Measurements from ENCODE around the gene VAMP8.
"Not testable (repeated sequence)": the region's sequence is repeated elsewhere in the genome, so short reads cannot be mapped to it uniquely, and the experiment has no call there.

VAMP8 gene

DNA sequence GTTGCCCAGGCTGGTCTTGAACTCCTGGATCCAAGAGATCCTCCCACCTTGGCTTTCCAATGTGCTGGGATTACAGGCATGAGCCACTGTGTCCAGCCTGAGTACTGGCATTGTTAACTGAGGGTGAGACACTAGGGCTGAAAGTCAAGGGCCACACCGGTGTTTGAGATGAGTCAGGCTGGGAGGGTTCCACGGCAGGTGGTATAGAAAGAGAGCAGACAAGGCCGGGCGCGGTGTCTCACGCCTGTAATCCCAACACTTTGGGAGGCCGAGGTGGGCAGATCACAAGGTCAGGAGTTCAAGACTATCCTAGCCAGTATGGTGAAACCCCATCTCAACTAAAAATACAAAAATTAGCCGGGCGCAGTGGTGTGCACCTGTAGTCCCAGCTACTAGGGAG is 14.9 kb downstream of the VAMP8 start:
- not testable (repeated sequence) for H3K27ac ChIP-seq (ENCODE audit: low read depth, low read length); H3K4me1 ChIP-seq (ENCODE audit: control insufficient read depth, insufficient read depth, low read length); H3K36me3 ChIP-seq (ENCODE audit: control insufficient read depth, insufficient read depth, low read length); H3K9ac ChIP-seq (ENCODE audit: low read depth, low read length); H3K27me3 ChIP-seq (ENCODE audit: control insufficient read depth, insufficient read depth, low read length); H3K4me3 ChIP-seq (ENCODE audit: low read depth, low read length); H3K9me3 ChIP-seq (ENCODE audit: control insufficient read depth, insufficient read depth, low read length)

DNA sequence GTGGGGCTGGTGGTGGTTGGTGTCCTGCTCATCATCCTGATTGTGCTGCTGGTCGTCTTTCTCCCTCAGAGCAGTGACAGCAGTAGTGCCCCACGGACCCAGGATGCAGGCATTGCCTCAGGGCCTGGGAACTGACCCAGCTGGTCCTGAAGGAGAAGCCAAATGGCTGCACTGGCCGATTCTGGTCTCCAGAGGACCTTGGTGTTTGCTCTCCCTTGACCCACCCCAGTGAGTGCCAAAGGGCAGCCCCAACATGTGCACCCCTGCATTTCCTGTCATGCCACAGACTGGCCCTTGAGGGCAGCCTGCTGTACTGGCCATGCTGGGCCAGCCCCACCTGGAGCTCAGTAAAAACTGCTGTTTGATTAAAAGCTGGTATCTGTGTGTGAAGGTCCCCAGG is 15.6 kb downstream of the VAMP8 start:
- Histone ChIP-seq H3K36me3 (ENCODE audit: control insufficient read depth, insufficient read depth, low read length) (peaks cover 14% of the 10 kb centered on the region), H3K4me1 (ENCODE audit: control insufficient read depth, insufficient read depth, low read length) (peaks cover 3% of the 10 kb centered on the region; the same call in 1 of the 2 replicates), H3K4me3 (ENCODE audit: low read depth, low read length) (no peak overlapping the region), H3K27ac (ENCODE audit: low read depth, low read length) (no peak overlapping the region), H3K9me3 (ENCODE audit: control insufficient read depth, insufficient read depth, low read length) (no peaks in the 10 kb centered on the region), H3K27me3 (ENCODE audit: control insufficient read depth, insufficient read depth, low read length) (no peaks in the 10 kb centered on the region), H3K9ac (ENCODE audit: low read depth, low read length) (no peak overlapping the region)

DNA sequence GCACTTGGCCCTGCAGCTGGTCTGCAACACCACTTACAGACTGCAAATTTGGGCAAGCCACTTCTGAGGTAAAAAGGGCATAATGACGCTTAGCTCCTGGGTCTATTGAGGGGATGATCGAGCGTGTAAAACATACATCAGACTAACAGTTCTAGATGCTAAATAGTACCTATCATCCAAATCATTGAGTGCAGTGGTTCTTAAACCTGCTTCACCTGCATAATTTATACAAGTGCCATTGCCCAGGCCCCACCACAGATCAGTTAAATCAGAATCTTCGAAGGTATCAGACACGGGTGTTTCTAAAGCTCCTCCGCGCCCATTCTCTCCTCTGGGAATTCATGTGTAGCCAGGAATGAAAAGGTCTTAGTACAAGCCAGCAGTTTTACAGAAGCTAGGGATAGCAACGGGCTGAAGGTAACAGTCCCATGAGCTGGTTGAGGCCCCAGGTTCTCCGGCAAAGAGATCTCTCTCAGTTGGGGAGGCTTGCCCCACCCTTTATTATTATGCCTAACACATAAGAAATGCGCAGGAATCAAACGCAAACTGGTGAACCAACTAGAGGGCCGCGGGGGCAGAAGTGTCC is 17.4 kb downstream of the VAMP8 start:
- Histone ChIP-seq H3K4me3 (ENCODE audit: low read depth, low read length) (peak overlapping the region; percentile 95), H3K27me3 (ENCODE audit: control insufficient read depth, insufficient read depth, low read length) (no peaks in the 10 kb centered on the region), H3K36me3 (ENCODE audit: control insufficient read depth, insufficient read depth, low read length) (peaks cover 22% of the 10 kb centered on the region), H3K9me3 (ENCODE audit: control insufficient read depth, insufficient read depth, low read length) (no peaks in the 10 kb centered on the region), H3K4me1 (ENCODE audit: control insufficient read depth, insufficient read depth, low read length) (peaks cover 3% of the 10 kb centered on the region; the same call in 1 of the 2 replicates), H3K9ac (ENCODE audit: low read depth, low read length) (peak overlapping the region; percentile 83), H3K27ac (ENCODE audit: low read depth, low read length) (peak overlapping the region; percentile 90)

DNA sequence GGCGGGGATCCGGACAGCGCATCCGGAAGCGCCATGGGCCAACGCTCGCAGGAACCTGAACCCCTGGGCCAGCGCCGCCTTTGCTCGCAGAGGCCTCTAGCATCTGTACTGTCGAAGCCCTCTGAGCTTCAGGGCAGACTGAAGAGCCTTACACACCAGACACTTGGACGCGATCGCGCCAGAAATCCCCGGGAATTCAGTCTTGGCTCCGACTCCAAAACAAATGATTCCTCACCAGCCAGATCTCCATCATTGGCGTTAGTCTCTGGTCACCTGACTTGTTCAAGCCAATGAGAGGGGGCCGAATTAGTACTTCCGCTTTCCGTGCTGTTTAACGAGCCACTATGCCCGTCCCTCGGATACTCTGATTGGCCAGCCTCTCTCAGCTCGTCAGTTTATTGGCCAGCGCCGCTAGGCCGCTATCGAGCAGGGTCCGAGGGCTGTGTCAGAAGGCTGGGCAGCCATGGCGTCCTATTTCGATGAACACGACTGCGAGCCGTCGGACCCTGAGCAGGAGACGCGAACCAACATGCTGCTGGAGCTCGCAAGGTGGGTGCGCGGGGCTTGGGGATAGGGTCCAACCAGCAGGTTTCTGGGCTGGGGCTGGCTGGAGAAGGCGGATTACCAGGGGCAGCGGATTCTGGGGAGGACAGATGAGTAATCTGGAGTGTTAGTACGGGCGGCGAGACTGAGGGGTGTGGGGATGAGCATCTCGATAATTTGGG is 18.1 kb downstream of the VAMP8 start, which contains the start of gene RNF181:
Gene RNF181, plus strand, starts transcription at position 445 of the 725 bp plus-strand sequence. Its CDS starts 19 bp downstream, at position 464.
- Histone ChIP-seq H3K36me3 (ENCODE audit: control insufficient read depth, insufficient read depth, low read length) (peaks cover 24% of the 10 kb centered on the region), H3K4me1 (ENCODE audit: control insufficient read depth, insufficient read depth, low read length) (peaks cover 3% of the 10 kb centered on the region; the same call in 1 of the 2 replicates), H3K27me3 (ENCODE audit: control insufficient read depth, insufficient read depth, low read length) (no peaks in the 10 kb centered on the region), H3K9me3 (ENCODE audit: control insufficient read depth, insufficient read depth, low read length) (no peaks in the 10 kb centered on the region), H3K27ac (ENCODE audit: low read depth, low read length) (peak within 1 kb of the TSS; percentile 90), H3K9ac (ENCODE audit: low read depth, low read length) (peak within 1 kb of the TSS; percentile 83), H3K4me3 (ENCODE audit: low read depth, low read length) (peak within 1 kb of the TSS; percentile 95)

DNA sequence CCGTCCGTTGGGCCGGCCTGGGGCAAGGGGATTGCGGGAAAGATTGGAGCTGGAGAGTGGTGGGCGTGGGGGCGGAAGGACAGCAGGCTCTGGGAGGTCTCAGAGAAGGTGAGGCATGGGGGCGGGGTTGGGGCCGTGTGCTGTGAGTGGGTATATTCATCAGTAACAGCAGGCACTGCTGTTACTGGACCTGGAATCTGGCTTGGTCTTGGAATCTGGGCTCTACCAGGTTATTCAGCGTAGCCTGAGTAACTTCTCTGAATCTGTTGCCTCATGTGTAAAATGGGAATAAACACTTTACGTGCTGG is 18.6 kb downstream of the VAMP8 start:
- Histone ChIP-seq H3K27ac (ENCODE audit: low read depth, low read length) (no peak overlapping the region), H3K9ac (ENCODE audit: low read depth, low read length) (peak overlapping the region; percentile 69), H3K4me3 (ENCODE audit: low read depth, low read length) (peak overlapping the region; percentile 95), H3K27me3 (ENCODE audit: control insufficient read depth, insufficient read depth, low read length) (no peaks in the 10 kb centered on the region), H3K36me3 (ENCODE audit: control insufficient read depth, insufficient read depth, low read length) (peaks cover 27% of the 10 kb centered on the region), H3K9me3 (ENCODE audit: control insufficient read depth, insufficient read depth, low read length) (no peaks in the 10 kb centered on the region), H3K4me1 (ENCODE audit: control insufficient read depth, insufficient read depth, low read length) (peaks cover 3% of the 10 kb centered on the region; the same call in 1 of the 2 replicates)

DNA sequence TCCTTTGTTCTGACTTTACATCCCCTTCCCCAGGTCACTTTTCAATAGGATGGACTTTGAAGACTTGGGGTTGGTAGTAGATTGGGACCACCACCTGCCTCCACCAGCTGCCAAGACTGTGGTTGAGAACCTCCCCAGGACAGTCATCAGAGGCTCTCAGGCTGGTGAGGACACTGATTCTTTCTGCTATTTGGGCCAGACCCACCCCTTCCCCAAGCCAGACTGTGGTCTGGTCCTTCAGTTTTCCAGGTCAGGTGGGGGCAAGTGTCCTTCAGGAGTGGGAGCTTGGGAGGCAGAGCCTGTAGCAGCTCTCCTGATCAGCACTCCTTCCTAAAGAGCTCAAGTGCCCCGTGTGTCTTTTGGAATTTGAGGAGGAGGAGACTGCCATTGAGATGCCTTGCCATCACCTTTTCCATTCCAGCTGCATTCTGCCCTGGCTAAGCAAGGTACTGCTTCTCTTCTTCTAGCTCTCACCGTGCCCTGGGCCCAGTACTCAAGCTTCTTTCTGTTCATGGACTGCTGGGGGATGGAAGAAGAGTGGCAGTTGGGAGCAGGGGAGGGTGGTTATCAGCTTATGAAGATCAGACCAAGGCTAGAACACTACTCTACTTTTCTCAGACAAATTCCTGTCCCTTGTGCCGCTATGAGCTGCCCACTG is 19.2 kb downstream of the VAMP8 start:
- H3K9me3 ChIP-seq (ENCODE audit: control insufficient read depth, insufficient read depth, low read length) = no peaks in the 10 kb centered on the region
- H3K4me3 ChIP-seq (ENCODE audit: low read depth, low read length) = peak overlapping the region; percentile 95
- no peaks in the 10 kb centered on the region for H3K27me3 ChIP-seq (ENCODE audit: control insufficient read depth, insufficient read depth, low read length)
- H3K36me3 ChIP-seq (ENCODE audit: control insufficient read depth, insufficient read depth, low read length) = peaks cover 27% of the 10 kb centered on the region
- H3K27ac ChIP-seq (ENCODE audit: low read depth, low read length) = no peak overlapping the region
- H3K9ac ChIP-seq (ENCODE audit: low read depth, low read length) = no peak overlapping the region
- H3K4me1 ChIP-seq (ENCODE audit: control insufficient read depth, insufficient read depth, low read length) = peaks cover 3% of the 10 kb centered on the region; the same call in 1 of the 2 replicates

DNA sequence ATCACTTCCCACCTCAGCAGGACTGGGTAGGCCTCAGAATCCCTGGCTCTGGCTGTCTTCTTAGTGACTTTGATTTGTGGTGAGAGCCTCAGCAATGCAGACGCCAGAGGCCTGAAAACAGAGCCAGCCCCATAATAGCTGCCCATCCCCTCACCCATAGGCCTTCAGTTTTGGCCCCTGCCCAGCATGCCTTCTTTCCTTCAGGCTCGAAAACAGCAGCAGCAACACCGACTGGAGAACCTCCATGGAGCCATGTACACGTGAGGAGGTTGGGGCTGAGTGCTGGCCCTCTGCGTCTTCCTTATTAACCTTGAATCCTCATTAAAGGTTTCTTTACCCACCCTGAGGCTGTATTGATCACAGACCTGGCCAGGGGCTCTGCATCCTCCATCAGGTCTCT is 19.9 kb downstream of the VAMP8 start:
- Histone ChIP-seq H3K4me3 (ENCODE audit: low read depth, low read length) (no peak overlapping the region), H3K9ac (ENCODE audit: low read depth, low read length) (no peak overlapping the region)

DNA sequence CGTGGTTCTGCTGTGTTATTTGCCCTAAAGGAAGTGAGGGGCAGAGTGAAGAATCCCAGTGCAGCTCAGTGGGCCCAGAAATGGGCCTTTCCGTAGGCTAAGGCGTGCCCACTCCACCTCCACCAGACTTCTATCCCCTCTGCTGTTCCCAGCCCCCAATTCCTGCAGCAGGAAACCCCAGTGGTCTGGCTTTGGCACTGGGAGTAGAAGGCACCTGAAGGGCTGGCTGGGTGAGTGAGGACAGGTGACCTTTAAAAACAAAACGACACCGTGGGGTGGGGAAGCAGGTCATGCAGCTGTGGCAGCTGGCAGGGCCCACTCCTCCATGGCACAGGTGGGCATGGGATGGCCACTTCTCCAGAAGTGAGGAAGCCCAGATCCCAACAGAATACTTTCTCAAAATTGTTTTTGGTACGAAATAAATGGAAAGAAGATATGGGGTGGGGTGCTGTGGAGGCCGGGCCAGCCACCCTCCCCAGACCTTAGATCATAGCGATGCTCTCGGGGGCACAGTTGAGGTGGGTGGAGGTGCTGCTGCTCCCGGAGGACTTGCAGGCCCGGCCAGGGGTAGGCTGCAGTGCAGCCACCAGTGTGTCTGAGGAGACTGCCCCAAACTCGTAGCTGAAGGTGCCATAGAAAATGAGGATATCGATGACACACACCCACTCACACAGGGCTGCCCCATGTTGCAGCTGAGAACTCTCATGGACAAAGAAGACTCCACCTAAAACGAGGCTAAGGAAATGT is 21.4 kb downstream of the VAMP8 start:
- no peak overlapping the region for H3K27ac ChIP-seq (ENCODE audit: low read depth, low read length)
- peaks cover 27% of the 10 kb centered on the region for H3K36me3 ChIP-seq (ENCODE audit: control insufficient read depth, insufficient read depth, low read length)
- H3K27me3 ChIP-seq (ENCODE audit: control insufficient read depth, insufficient read depth, low read length) = no peaks in the 10 kb centered on the region
- H3K4me3 ChIP-seq (ENCODE audit: low read depth, low read length) = no peak overlapping the region
- no peaks in the 10 kb centered on the region for H3K9me3 ChIP-seq (ENCODE audit: control insufficient read depth, insufficient read depth, low read length)
- H3K9ac ChIP-seq (ENCODE audit: low read depth, low read length) = no peak overlapping the region
- H3K4me1 ChIP-seq (ENCODE audit: control insufficient read depth, insufficient read depth, low read length) = peaks cover 6% of the 10 kb centered on the region; the same call in 1 of the 2 replicates

More for the DNA sequence above, 19.9 kb downstream of the VAMP8 start:
- Histone ChIP-seq H3K27ac (ENCODE audit: low read depth, low read length) (no peak overlapping the region), H3K27me3 (ENCODE audit: control insufficient read depth, insufficient read depth, low read length) (no peaks in the 10 kb centered on the region), H3K9me3 (ENCODE audit: control insufficient read depth, insufficient read depth, low read length) (no peaks in the 10 kb centered on the region), H3K4me1 (ENCODE audit: control insufficient read depth, insufficient read depth, low read length) (peaks cover 3% of the 10 kb centered on the region; the same call in 1 of the 2 replicates), H3K36me3 (ENCODE audit: control insufficient read depth, insufficient read depth, low read length) (peaks cover 27% of the 10 kb centered on the region)

DNA sequence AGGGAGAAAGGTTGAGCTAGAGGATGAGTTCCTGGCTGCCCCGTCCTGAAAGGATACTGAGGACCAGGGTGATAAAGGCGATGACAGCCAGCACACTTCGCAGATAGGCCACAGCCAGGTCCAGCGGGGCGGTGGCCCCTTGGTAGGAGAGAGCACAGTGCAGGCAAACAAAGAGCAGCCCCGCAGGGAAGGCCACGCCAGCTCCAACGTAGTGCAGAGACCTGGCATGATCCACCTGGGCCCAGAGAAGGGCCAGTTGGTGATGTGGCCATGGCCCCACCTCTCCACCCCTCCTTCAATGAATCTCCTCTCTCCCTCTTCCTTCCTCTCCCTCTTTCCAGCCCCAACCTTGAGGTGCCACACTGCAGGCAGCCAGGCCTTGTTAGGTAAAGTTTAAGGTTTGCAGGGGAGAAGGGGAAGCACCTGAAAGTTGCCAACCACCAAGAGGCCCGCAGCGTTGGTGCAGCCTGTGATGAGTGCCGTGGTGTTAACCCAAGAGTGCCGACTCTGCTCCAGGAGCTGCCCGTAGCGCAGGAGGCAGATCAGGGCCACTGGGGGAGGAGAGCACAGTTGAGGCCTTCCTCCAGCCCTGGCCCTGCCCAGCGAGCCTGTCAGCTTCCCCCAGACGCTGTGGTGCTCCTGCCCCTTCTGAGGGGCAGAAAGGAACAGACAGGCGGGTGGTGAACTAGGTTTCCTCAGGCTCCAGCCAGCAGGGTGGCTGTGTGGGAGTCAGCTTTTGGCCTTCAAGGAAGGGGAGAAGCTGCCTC is 22.3 kb downstream of the VAMP8 start:
- Histone ChIP-seq H3K36me3 (ENCODE audit: control insufficient read depth, insufficient read depth, low read length) (peaks cover 27% of the 10 kb centered on the region), H3K4me3 (ENCODE audit: low read depth, low read length) (no peak overlapping the region), H3K9me3 (ENCODE audit: control insufficient read depth, insufficient read depth, low read length) (no peaks in the 10 kb centered on the region), H3K27ac (ENCODE audit: low read depth, low read length) (no peak overlapping the region), H3K4me1 (ENCODE audit: control insufficient read depth, insufficient read depth, low read length) (peaks cover 6% of the 10 kb centered on the region; the same call in 1 of the 2 replicates), H3K9ac (ENCODE audit: low read depth, low read length) (no peak overlapping the region), H3K27me3 (ENCODE audit: control insufficient read depth, insufficient read depth, low read length) (no peaks in the 10 kb centered on the region)

DNA sequence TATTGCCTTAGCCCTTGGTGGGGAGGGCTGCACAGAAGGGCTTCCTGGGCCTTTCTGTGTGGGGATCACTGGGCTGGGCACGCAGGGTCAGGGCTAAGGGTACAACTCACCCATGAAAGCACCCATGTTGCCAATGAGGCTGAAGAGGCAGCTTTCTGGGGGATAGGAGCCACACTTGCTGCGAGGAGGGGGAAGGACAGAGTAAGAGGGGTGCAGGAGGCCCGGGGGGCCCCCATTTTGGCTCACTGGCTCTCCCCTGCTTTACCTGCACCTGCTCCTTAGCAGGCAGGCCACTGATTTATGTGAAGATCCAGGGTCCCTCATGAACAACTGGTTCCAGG is 22.8 kb downstream of the VAMP8 start:
- Histone ChIP-seq H3K27ac (ENCODE audit: low read depth, low read length) (no peak overlapping the region), H3K36me3 (ENCODE audit: control insufficient read depth, insufficient read depth, low read length) (peaks cover 27% of the 10 kb centered on the region), H3K4me1 (ENCODE audit: control insufficient read depth, insufficient read depth, low read length) (peaks cover 6% of the 10 kb centered on the region; the same call in 1 of the 2 replicates), H3K27me3 (ENCODE audit: control insufficient read depth, insufficient read depth, low read length) (no peaks in the 10 kb centered on the region), H3K9me3 (ENCODE audit: control insufficient read depth, insufficient read depth, low read length) (no peaks in the 10 kb centered on the region), H3K4me3 (ENCODE audit: low read depth, low read length) (no peak overlapping the region), H3K9ac (ENCODE audit: low read depth, low read length) (no peak overlapping the region)

Measured in HUES48 (cell line).